ENCODE data around the gene ASB2.

ASB2 gene

GRCh38 chr14:93972618-93973205 is 3.7 kb downstream of the ASB2 start:
- TF ChIP-seq SUZ12 (IDR thresholded peaks at IDR 0.05; ENCODE audit: extremely low read depth, insufficient read depth, insufficient read length) (no peak), ZNF274 (IDR thresholded peaks at IDR 0.05; ENCODE audit: low read depth, low read length) (no peak), YY1 (IDR thresholded peaks at IDR 0.05; ENCODE audit: insufficient read depth, insufficient read length) (no peak)
- no peaks in the 10 kb centered on the region for H3K9me3 ChIP-seq (ENCODE audit: insufficient read depth, low read length)
- DNase-seq (ENCODE audit: low read depth, low spot score), result no peak
- H3K27me3 ChIP-seq (ENCODE audit: insufficient read depth, insufficient read length), result no peaks in the 10 kb centered on the region
- no peak overlapping the region for H3K9ac ChIP-seq (ENCODE audit: insufficient read length, low read depth)
- no peaks in the 10 kb centered on the region for H3K36me3 ChIP-seq (ENCODE audit: insufficient read depth, insufficient read length, low read length)
- H3K4me3 ChIP-seq (ENCODE audit: insufficient read length, low read depth), result no peak overlapping the region
- no peaks in the 10 kb centered on the region for H3K4me1 ChIP-seq (ENCODE audit: insufficient read depth, insufficient read length)

GRCh38 chr14:93971635-93972027 is 4.7 kb downstream of the ASB2 start:
- TF ChIP-seq SUZ12 (IDR thresholded peaks at IDR 0.05; ENCODE audit: extremely low read depth, insufficient read depth, insufficient read length) (no peak), ZNF274 (IDR thresholded peaks at IDR 0.05; ENCODE audit: low read depth, low read length) (no peak), YY1 (IDR thresholded peaks at IDR 0.05; ENCODE audit: insufficient read depth, insufficient read length) (no peak)
- H3K9ac ChIP-seq (ENCODE audit: insufficient read length, low read depth), result no peak overlapping the region

GRCh38 chr14:93970965-93971634 is 5.3 kb downstream of the ASB2 start:
- DNase-seq (ENCODE audit: low read depth, low spot score), result no peak
- H3K9me3 ChIP-seq (ENCODE audit: insufficient read depth, low read length), result no peaks in the 10 kb centered on the region
- no peaks in the 10 kb centered on the region for H3K4me1 ChIP-seq (ENCODE audit: insufficient read depth, insufficient read length)
- TF ChIP-seq ZNF274 (IDR thresholded peaks at IDR 0.05; ENCODE audit: low read depth, low read length) (no peak), SUZ12 (IDR thresholded peaks at IDR 0.05; ENCODE audit: extremely low read depth, insufficient read depth, insufficient read length) (no peak), YY1 (IDR thresholded peaks at IDR 0.05; ENCODE audit: insufficient read depth, insufficient read length) (no peak)
- no peaks in the 10 kb centered on the region for H3K27me3 ChIP-seq (ENCODE audit: insufficient read depth, insufficient read length)
- no peak overlapping the region for H3K9ac ChIP-seq (ENCODE audit: insufficient read length, low read depth)
- no peak overlapping the region for H3K4me3 ChIP-seq (ENCODE audit: insufficient read length, low read depth)
- no peaks in the 10 kb centered on the region for H3K36me3 ChIP-seq (ENCODE audit: insufficient read depth, insufficient read length, low read length)

More at GRCh38 chr14:93971635-93972027, 4.7 kb downstream of the ASB2 start:
- H3K36me3 ChIP-seq (ENCODE audit: insufficient read depth, insufficient read length, low read length), result no peaks in the 10 kb centered on the region
- H3K4me1 ChIP-seq (ENCODE audit: insufficient read depth, insufficient read length), result no peaks in the 10 kb centered on the region
- DNase-seq (ENCODE audit: low read depth, low spot score), result no peak
- H3K9me3 ChIP-seq (ENCODE audit: insufficient read depth, low read length), result no peaks in the 10 kb centered on the region
- H3K4me3 ChIP-seq (ENCODE audit: insufficient read length, low read depth), result no peak overlapping the region
- H3K27me3 ChIP-seq (ENCODE audit: insufficient read depth, insufficient read length), result no peaks in the 10 kb centered on the region

- Histone ChIP-seq H3K9me3 (ENCODE audit: insufficient read depth, low read length) (no peaks in the 10 kb centered on the region), H3K27me3 (ENCODE audit: insufficient read depth, insufficient read length) (no peaks in the 10 kb centered on the region), H3K4me3 (ENCODE audit: insufficient read length, low read depth) (no peak overlapping the region), H3K4me1 (ENCODE audit: insufficient read depth, insufficient read length) (no peaks in the 10 kb centered on the region), H3K9ac (ENCODE audit: insufficient read length, low read depth) (no peak overlapping the region), H3K36me3 (ENCODE audit: insufficient read depth, insufficient read length, low read length) (no peaks in the 10 kb centered on the region)
- TF ChIP-seq ZNF274 (IDR thresholded peaks at IDR 0.05; ENCODE audit: low read depth, low read length) (no peak), YY1 (IDR thresholded peaks at IDR 0.05; ENCODE audit: insufficient read depth, insufficient read length) (no peak), SUZ12 (IDR thresholded peaks at IDR 0.05; ENCODE audit: extremely low read depth, insufficient read depth, insufficient read length) (no peak)
- no peak for DNase-seq (ENCODE audit: low read depth, low spot score)
Observed at GRCh38 chr14:93970585-93970964, 5.8 kb downstream of the ASB2 start.

GRCh38 chr14:93969082-93969828 is 7.1 kb downstream of the ASB2 start:
- no peak overlapping the region for H3K9ac ChIP-seq (ENCODE audit: insufficient read length, low read depth)

GRCh38 chr14:93967637-93968250 is 8.6 kb downstream of the ASB2 start:
- DNase-seq (ENCODE audit: low read depth, low spot score), result no peak

More at GRCh38 chr14:93969082-93969828, 7.1 kb downstream of the ASB2 start:
- Histone ChIP-seq H3K4me3 (ENCODE audit: insufficient read length, low read depth) (no peak overlapping the region), H3K27me3 (ENCODE audit: insufficient read depth, insufficient read length) (no peaks in the 10 kb centered on the region), H3K4me1 (ENCODE audit: insufficient read depth, insufficient read length) (no peaks in the 10 kb centered on the region), H3K36me3 (ENCODE audit: insufficient read depth, insufficient read length, low read length) (no peaks in the 10 kb centered on the region), H3K9me3 (ENCODE audit: insufficient read depth, low read length) (no peaks in the 10 kb centered on the region)
- DNase-seq (ENCODE audit: low read depth, low spot score), result no peak
- TF ChIP-seq SUZ12 (IDR thresholded peaks at IDR 0.05; ENCODE audit: extremely low read depth, insufficient read depth, insufficient read length), result no peak
- TF ChIP-seq ZNF274 (IDR thresholded peaks at IDR 0.05; ENCODE audit: low read depth, low read length), result no peak
- no peak for TF ChIP-seq YY1 (IDR thresholded peaks at IDR 0.05; ENCODE audit: insufficient read depth, insufficient read length)

More at GRCh38 chr14:93967637-93968250, 8.6 kb downstream of the ASB2 start:
- Histone ChIP-seq H3K4me1 (ENCODE audit: insufficient read depth, insufficient read length) (no peaks in the 10 kb centered on the region), H3K27me3 (ENCODE audit: insufficient read depth, insufficient read length) (no peaks in the 10 kb centered on the region), H3K9ac (ENCODE audit: insufficient read length, low read depth) (no peak overlapping the region), H3K4me3 (ENCODE audit: insufficient read length, low read depth) (no peak overlapping the region), H3K9me3 (ENCODE audit: insufficient read depth, low read length) (no peaks in the 10 kb centered on the region), H3K36me3 (ENCODE audit: insufficient read depth, insufficient read length, low read length) (no peaks in the 10 kb centered on the region)
- TF ChIP-seq ZNF274 (IDR thresholded peaks at IDR 0.05; ENCODE audit: low read depth, low read length) (no peak), SUZ12 (IDR thresholded peaks at IDR 0.05; ENCODE audit: extremely low read depth, insufficient read depth, insufficient read length) (no peak), YY1 (IDR thresholded peaks at IDR 0.05; ENCODE audit: insufficient read depth, insufficient read length) (no peak)

All from NT2/D1 (cell line).